Activated CD4-positive, alpha-beta T cell treated with anti-CD3 and anti-CD28 coated beads, Interleukin-2, amount 10 ng/mL, durations not matched to agents 24 days and 14 days (primary cell): ENCODE data around the gene HACD2. TPM values are rescaled to one million over a fixed set of nuclear protein-coding genes. Genes with fewer than 3 reads are reported as not detected.

Source experiments
- DNase-seq: peaks from one replicate; pipeline ENCODE4 v3.0.0; 2022
- H3K27ac Mint-ChIP-seq: one replicate; pipeline ENCODE4 v1.8.0; 2022; ENCODE audit warnings: mild to moderate bottlenecking, mixed read lengths
- H3K27me3 Mint-ChIP-seq: one replicate; pipeline ENCODE4 v1.8.0; 2022; ENCODE audit warnings: mixed read lengths
- H3K36me3 Mint-ChIP-seq: one replicate; pipeline ENCODE4 v1.8.0; 2022; ENCODE audit warnings: low read depth, mild to moderate bottlenecking, mixed read lengths
- H3K4me1 Mint-ChIP-seq: one replicate; pipeline ENCODE4 v1.8.0; 2021; ENCODE audit warnings: mixed read lengths
- H3K4me3 Mint-ChIP-seq: one replicate; pipeline ENCODE4 v1.8.0; 2022; ENCODE audit warnings: mild to moderate bottlenecking, moderate library complexity, mixed read lengths
- H3K9me3 Mint-ChIP-seq: one replicate; pipeline ENCODE4 v1.8.0; 2021; ENCODE audit warnings: mixed read lengths
- intact Hi-C: fragments of 100-400 bp; cut with micrococcal nuclease; formaldehyde crosslinking; loops from one replicate; pipeline ENCODE4 v1.15.1; 2023
- total RNA-seq: library from RNA; stranded (reverse); gene quantifications from 2 replicates; pipeline ENCODE4 v1.2.3, GENCODE V29; 2022

HACD2 gene
- total RNA-seq, 1 donor from 2014 or later: 31.8 TPM

- no peak for DNase-seq
- intact Hi-C loops: no loop called here
- no peaks in the 10 kb centered on the region for H3K9me3 Mint-ChIP-seq
- no peak overlapping the region for H3K27ac Mint-ChIP-seq
- no peaks in the 10 kb centered on the region for H3K36me3 Mint-ChIP-seq
- peaks cover 32% of the 10 kb centered on the region for H3K27me3 Mint-ChIP-seq
- H3K4me1 Mint-ChIP-seq: no peaks in the 10 kb centered on the region
- H3K4me3 Mint-ChIP-seq: no peak overlapping the region
Measured at GRCh38 chr3:123458255-123458654, 126.6 kb downstream of the HACD2 start.

GRCh38 chr3:123457841-123458240 is 127.0 kb downstream of the HACD2 start:
- no peak overlapping the region for H3K4me3 Mint-ChIP-seq
- intact Hi-C loops: no loop called here
- H3K27ac Mint-ChIP-seq: no peak overlapping the region
- H3K27me3 Mint-ChIP-seq: peaks cover 29% of the 10 kb centered on the region
- H3K4me1 Mint-ChIP-seq: no peaks in the 10 kb centered on the region
- DNase-seq: no peak
- no peaks in the 10 kb centered on the region for H3K36me3 Mint-ChIP-seq
- no peaks in the 10 kb centered on the region for H3K9me3 Mint-ChIP-seq

GRCh38 chr3:123453675-123454074 is 131.2 kb downstream of the HACD2 start:
- no peak overlapping the region for H3K4me3 Mint-ChIP-seq
- H3K27ac Mint-ChIP-seq: no peak overlapping the region
- H3K36me3 Mint-ChIP-seq: no peaks in the 10 kb centered on the region
- no peak for DNase-seq
- no peaks in the 10 kb centered on the region for H3K4me1 Mint-ChIP-seq
- intact Hi-C loops: no loop called here
- peaks cover 37% of the 10 kb centered on the region for H3K27me3 Mint-ChIP-seq
- no peaks in the 10 kb centered on the region for H3K9me3 Mint-ChIP-seq

GRCh38 chr3:123451186-123451585 is 133.7 kb downstream of the HACD2 start:
- H3K36me3 Mint-ChIP-seq: no peaks in the 10 kb centered on the region
- intact Hi-C loops: no loop called here
- H3K27me3 Mint-ChIP-seq: peaks cover 42% of the 10 kb centered on the region
- no peaks in the 10 kb centered on the region for H3K9me3 Mint-ChIP-seq
- H3K27ac Mint-ChIP-seq: no peak overlapping the region
- no peaks in the 10 kb centered on the region for H3K4me1 Mint-ChIP-seq
- no peak overlapping the region for H3K4me3 Mint-ChIP-seq
- no peak for DNase-seq

- Mint-ChIP-seq H3K4me3 (peak overlapping the region; percentile 50), H3K27me3 (peaks cover 50% of the 10 kb centered on the region), H3K9me3 (no peaks in the 10 kb centered on the region), H3K36me3 (no peaks in the 10 kb centered on the region), H3K27ac (no peak overlapping the region), H3K4me1 (no peaks in the 10 kb centered on the region)
- intact Hi-C loops: loop anchor here (2.0 kb wide), 1 partner anchor 109 kb away; no protein-coding TSS in a partner anchor
- no peak for DNase-seq
Measured at GRCh38 chr3:123449997-123450604, 134.8 kb downstream of the HACD2 start.

- Mint-ChIP-seq H3K4me3 (peak overlapping the region; percentile 50), H3K27me3 (peaks cover 54% of the 10 kb centered on the region), H3K27ac (no peak overlapping the region), H3K4me1 (no peaks in the 10 kb centered on the region), H3K36me3 (no peaks in the 10 kb centered on the region), H3K9me3 (no peaks in the 10 kb centered on the region)
- intact Hi-C loops: loop anchor here (2.0 kb wide), 1 partner anchor 109 kb away; no protein-coding TSS in a partner anchor
- DNase-seq: peak; percentile 60
Measured at GRCh38 chr3:123449102-123449996, 135.5 kb downstream of the HACD2 start.

- intact Hi-C loops: loop anchor here (2.0 kb wide), 1 partner anchor 110 kb away; no protein-coding TSS in a partner anchor
- peak; percentile 61 for DNase-seq
- H3K36me3 Mint-ChIP-seq: no peaks in the 10 kb centered on the region
- no peaks in the 10 kb centered on the region for H3K9me3 Mint-ChIP-seq
- H3K4me1 Mint-ChIP-seq: no peaks in the 10 kb centered on the region
- peaks cover 60% of the 10 kb centered on the region for H3K27me3 Mint-ChIP-seq
- peak within 1 kb of the TSS; percentile 50 for H3K4me3 Mint-ChIP-seq
- no peak within 1 kb of the TSS for H3K27ac Mint-ChIP-seq
Measured at GRCh38 chr3:123448536-123449101, 136.2 kb downstream of the HACD2 start, which contains the start of gene ADCY5. Gene ADCY5, minus strand, starts transcription at chr3:123449090. Its CDS starts 545 bp downstream, at chr3:123448545.

GRCh38 chr3:123447749-123448517 is 136.9 kb downstream of the HACD2 start:
- Mint-ChIP-seq H3K4me3 (no peak overlapping the region), H3K4me1 (no peaks in the 10 kb centered on the region), H3K27ac (no peak overlapping the region), H3K27me3 (peaks cover 61% of the 10 kb centered on the region), H3K36me3 (no peaks in the 10 kb centered on the region), H3K9me3 (no peaks in the 10 kb centered on the region)
- intact Hi-C loops: loop anchor here (2.0 kb wide), 1 partner anchor 111 kb away; no protein-coding TSS in a partner anchor
- DNase-seq: peak; percentile 85

GRCh38 chr3:123447416-123447748 is 137.5 kb downstream of the HACD2 start:
- Mint-ChIP-seq H3K27ac (no peak overlapping the region), H3K4me1 (no peaks in the 10 kb centered on the region), H3K4me3 (peak overlapping the region; percentile 48), H3K27me3 (peaks cover 59% of the 10 kb centered on the region), H3K36me3 (no peaks in the 10 kb centered on the region), H3K9me3 (no peaks in the 10 kb centered on the region)
- intact Hi-C loops: no loop called here
- DNase-seq: no peak

GRCh38 chr3:123446610-123447109 is 138.2 kb downstream of the HACD2 start:
- H3K4me3 Mint-ChIP-seq: peak overlapping the region; percentile 48
- intact Hi-C loops: no loop called here

GRCh38 chr3:123446210-123446609 is 138.6 kb downstream of the HACD2 start:
- H3K9me3 Mint-ChIP-seq: no peaks in the 10 kb centered on the region
- intact Hi-C loops: no loop called here
- DNase-seq: no peak
- H3K27me3 Mint-ChIP-seq: peaks cover 55% of the 10 kb centered on the region
- no peaks in the 10 kb centered on the region for H3K36me3 Mint-ChIP-seq
- no peaks in the 10 kb centered on the region for H3K4me1 Mint-ChIP-seq
- no peak overlapping the region for H3K27ac Mint-ChIP-seq
- H3K4me3 Mint-ChIP-seq: peak overlapping the region; percentile 13

More at GRCh38 chr3:123446610-123447109, 138.2 kb downstream of the HACD2 start:
- no peak overlapping the region for H3K27ac Mint-ChIP-seq
- H3K36me3 Mint-ChIP-seq: no peaks in the 10 kb centered on the region
- H3K27me3 Mint-ChIP-seq: peaks cover 56% of the 10 kb centered on the region
- H3K4me1 Mint-ChIP-seq: no peaks in the 10 kb centered on the region
- no peaks in the 10 kb centered on the region for H3K9me3 Mint-ChIP-seq
- DNase-seq: no peak

- no peak overlapping the region for H3K27ac Mint-ChIP-seq
- no peak for DNase-seq
- H3K4me1 Mint-ChIP-seq: no peaks in the 10 kb centered on the region
- H3K36me3 Mint-ChIP-seq: no peaks in the 10 kb centered on the region
- H3K4me3 Mint-ChIP-seq: no peak overlapping the region
- no peaks in the 10 kb centered on the region for H3K9me3 Mint-ChIP-seq
- peaks cover 52% of the 10 kb centered on the region for H3K27me3 Mint-ChIP-seq
- intact Hi-C loops: no loop called here
Measured at GRCh38 chr3:123445702-123446101, 139.2 kb downstream of the HACD2 start.

- Mint-ChIP-seq H3K27ac (no peak overlapping the region), H3K36me3 (no peaks in the 10 kb centered on the region), H3K9me3 (no peaks in the 10 kb centered on the region), H3K27me3 (peaks cover 49% of the 10 kb centered on the region), H3K4me3 (no peak overlapping the region), H3K4me1 (no peaks in the 10 kb centered on the region)
- DNase-seq: no peak
- intact Hi-C loops: no loop called here
Measured at GRCh38 chr3:123444744-123445143, 140.1 kb downstream of the HACD2 start.
